ENCODE data around the gene UGT3A1.

UGT3A1 gene

DNA sequence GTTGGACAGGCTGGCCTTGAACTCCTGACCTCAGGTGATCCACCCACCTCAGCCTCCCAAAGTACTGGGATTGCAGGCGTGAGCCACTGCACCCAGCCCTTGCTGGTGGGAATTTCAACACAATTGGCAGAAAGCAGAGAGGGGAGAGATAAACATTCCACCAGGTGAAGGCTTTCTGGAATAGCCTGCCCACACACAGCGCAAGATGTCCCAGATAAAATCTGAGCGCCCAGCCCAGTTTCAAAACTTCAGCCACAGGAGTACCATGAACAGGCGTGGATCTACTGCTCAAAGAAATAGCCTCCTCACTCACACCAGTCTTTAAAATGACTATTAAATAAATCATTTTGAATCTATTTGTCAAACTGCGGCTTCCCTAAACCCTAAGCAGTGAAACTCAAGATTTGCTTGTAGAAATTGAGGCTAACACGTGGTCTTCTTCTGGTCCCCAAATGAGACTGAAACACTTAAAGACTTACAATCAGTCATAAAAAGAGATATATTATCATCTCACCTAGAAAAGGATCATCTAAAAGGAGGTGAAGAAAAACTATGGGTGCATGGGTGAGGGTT is 87.5 kb downstream of the UGT3A1 start:
- DNase-seq: no peak

- no peak for DNase-seq
Observed at GRCh38 chr5:35902046-35902672, 89.0 kb downstream of the UGT3A1 start.

Measured in NCI-H2029 (cell line).